ENCODE results near the gene SAP30L. TPM values are rescaled to one million over a fixed set of nuclear protein-coding genes. Genes with fewer than 3 reads are reported as not detected.

SAP30L gene
- total and polyA plus RNA-seq, 2 of the 4 experiments (the other 2 are of a cell fraction): 9.7 to 17.6 TPM

DNA sequence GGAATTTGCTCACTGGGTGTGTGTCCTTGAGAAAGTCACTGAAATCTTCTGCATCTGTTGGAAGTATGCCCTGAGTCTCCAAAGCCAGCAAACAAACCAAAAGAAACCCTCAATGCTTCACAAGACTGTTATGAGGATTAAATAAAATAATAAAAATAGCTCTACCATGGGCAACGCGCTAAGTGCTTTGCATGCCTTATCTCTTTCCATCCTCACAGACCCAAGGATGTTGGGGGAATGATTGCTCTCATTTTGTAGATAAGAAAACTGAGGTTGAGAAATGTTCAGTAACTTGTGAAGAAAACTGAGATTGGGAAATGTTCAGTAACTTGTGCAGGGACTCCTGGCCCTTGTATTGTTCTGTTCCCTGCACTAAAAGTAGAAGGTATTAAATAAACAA, 24.3 kb downstream of the SAP30L start (continued):
- TF ChIP-seq, protein P1, sequence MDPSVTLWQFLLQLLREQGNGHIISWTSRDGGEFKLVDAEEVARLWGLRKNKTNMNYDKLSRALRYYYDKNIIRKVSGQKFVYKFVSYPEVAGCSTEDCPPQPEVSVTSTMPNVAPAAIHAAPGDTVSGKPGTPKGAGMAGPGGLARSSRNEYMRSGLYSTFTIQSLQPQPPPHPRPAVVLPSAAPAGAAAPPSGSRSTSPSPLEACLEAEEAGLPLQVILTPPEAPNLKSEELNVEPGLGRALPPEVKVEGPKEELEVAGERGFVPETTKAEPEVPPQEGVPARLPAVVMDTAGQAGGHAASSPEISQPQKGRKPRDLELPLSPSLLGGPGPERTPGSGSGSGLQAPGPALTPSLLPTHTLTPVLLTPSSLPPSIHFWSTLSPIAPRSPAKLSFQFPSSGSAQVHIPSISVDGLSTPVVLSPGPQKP (IDR thresholded peaks at IDR 0.05; ENCODE audit: borderline replicate concordance, low read depth, low read length): no peak
- TF ChIP-seq MXI1 (IDR thresholded peaks at IDR 0.05; ENCODE audit: borderline replicate concordance, low read depth, low read length) (no peak), BHLHE40 (IDR thresholded peaks at IDR 0.05; ENCODE audit: low read depth, low read length) (no peak), RFX5 (IDR thresholded peaks at IDR 0.05; ENCODE audit: low read depth, low read length) (no peak)

All from IMR-90 (cell line).